ENCODE results near the gene KANSL1. TPM values are rescaled to one million over a fixed set of nuclear protein-coding genes. Genes with fewer than 3 reads are reported as not detected.
"Not testable (repeated sequence)": the region's sequence is repeated elsewhere in the genome, so short reads cannot be mapped to it uniquely, and the experiment has no call there.

Gene KANSL1
- total RNA-seq, 2 donors from 2014 or later, result 60.0 to 72.3 TPM

GRCh38 chr17:46089389-46089965 lies 103.8 kb downstream of the KANSL1 start:
- Histone ChIP-seq H3K27me3 (no peaks in the 10 kb centered on the region), H3K4me1 (no peaks in the 10 kb centered on the region), H3K4me3 (no peak overlapping the region), H3K36me3 (no peaks in the 10 kb centered on the region), H3K9ac (ENCODE audit: low read depth in 2 of 2, low read length in 2 of 2) (no peak overlapping the region), H3K27ac (no peak overlapping the region), H3K9me3 (no peaks in the 10 kb centered on the region)
- no peak for TF ChIP-seq CTCF (IDR thresholded peaks at IDR 0.05)
- no peak for DNase-seq
- intact Hi-C loops (cut with DNase I), result no loop called here

GRCh38 chr17:46088595-46088994 lies 104.6 kb downstream of the KANSL1 start:
- Histone ChIP-seq H3K9ac (ENCODE audit: low read depth in 2 of 2, low read length in 2 of 2) (no peak overlapping the region), H3K9me3 (no peaks in the 10 kb centered on the region), H3K4me3 (no peak overlapping the region), H3K36me3 (no peaks in the 10 kb centered on the region), H3K27me3 (no peaks in the 10 kb centered on the region), H3K4me1 (no peaks in the 10 kb centered on the region), H3K27ac (no peak overlapping the region)
- no peak for DNase-seq
- intact Hi-C loops (cut with DNase I), result no loop called here
- TF ChIP-seq CTCF (IDR thresholded peaks at IDR 0.05), result no peak

- H3K4me1 ChIP-seq, result not testable (repeated sequence)
Measured at GRCh38 chr17:46087871-46088270, 105.4 kb downstream of the KANSL1 start.

GRCh38 chr17:46086821-46087220 lies 106.4 kb downstream of the KANSL1 start:
- intact Hi-C loops (cut with DNase I), result no loop called here
- no peak for TF ChIP-seq CTCF (IDR thresholded peaks at IDR 0.05)

More at GRCh38 chr17:46087871-46088270, 105.4 kb downstream of the KANSL1 start:
- intact Hi-C loops (cut with DNase I); H3K36me3 ChIP-seq; H3K27me3 ChIP-seq; H3K4me3 ChIP-seq; H3K9me3 ChIP-seq; H3K9ac ChIP-seq (ENCODE audit: low read depth in 2 of 2, low read length in 2 of 2); DNase-seq; H3K27ac ChIP-seq: not testable (repeated sequence)

GRCh38 chr17:46085522-46085921 lies 107.7 kb downstream of the KANSL1 start:
- intact Hi-C loops (cut with DNase I), result no loop called here
- TF ChIP-seq CTCF (IDR thresholded peaks at IDR 0.05), result no peak
- Histone ChIP-seq H3K4me3 (no peak overlapping the region), H3K9ac (ENCODE audit: low read depth in 2 of 2, low read length in 2 of 2) (no peak overlapping the region), H3K9me3 (no peaks in the 10 kb centered on the region), H3K27ac (no peak overlapping the region), H3K4me1 (no peaks in the 10 kb centered on the region), H3K27me3 (no peaks in the 10 kb centered on the region), H3K36me3 (no peaks in the 10 kb centered on the region)
- no peak for DNase-seq

More at GRCh38 chr17:46086821-46087220, 106.4 kb downstream of the KANSL1 start:
- no peak overlapping the region for H3K4me3 ChIP-seq
- no peak for DNase-seq
- H3K27ac ChIP-seq, result no peak overlapping the region
- H3K4me1 ChIP-seq, result no peaks in the 10 kb centered on the region
- H3K9me3 ChIP-seq, result no peaks in the 10 kb centered on the region
- H3K9ac ChIP-seq (ENCODE audit: low read depth in 2 of 2, low read length in 2 of 2), result no peak overlapping the region
- H3K27me3 ChIP-seq, result no peaks in the 10 kb centered on the region
- H3K36me3 ChIP-seq, result no peaks in the 10 kb centered on the region

DNA sequence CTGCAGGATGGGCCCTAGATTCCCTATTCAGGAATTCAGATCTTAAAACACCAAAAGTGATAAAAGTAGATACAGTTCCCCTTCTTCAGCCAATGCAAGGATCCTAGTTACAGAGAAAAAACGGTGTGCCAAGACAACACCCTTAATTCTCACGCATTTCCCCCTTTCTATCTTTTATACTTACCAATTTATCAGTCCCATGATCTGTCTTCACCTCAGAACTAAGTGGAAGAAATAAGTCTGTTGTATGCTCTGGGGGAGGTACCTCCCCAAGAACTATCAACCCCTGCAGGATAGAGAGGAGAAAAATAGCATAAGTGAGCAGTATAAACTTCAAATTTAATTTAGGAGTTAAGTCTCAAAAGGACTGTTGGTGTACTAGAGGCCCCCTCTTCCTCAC lies 111.0 kb downstream of the KANSL1 start:
- Histone ChIP-seq H3K4me3 (no peak overlapping the region), H3K4me1 (no peaks in the 10 kb centered on the region), H3K27me3 (no peaks in the 10 kb centered on the region), H3K27ac (no peak overlapping the region), H3K9ac (ENCODE audit: low read depth in 2 of 2, low read length in 2 of 2) (no peak overlapping the region), H3K36me3 (no peaks in the 10 kb centered on the region), H3K9me3 (no peaks in the 10 kb centered on the region)
- intact Hi-C loops (cut with DNase I), result no loop called here
- no peak for DNase-seq
- no peak for TF ChIP-seq CTCF (IDR thresholded peaks at IDR 0.05)
